Vagina (tissue), 2 donors: Measurements from ENCODE around the gene OR5B3. TPM values are rescaled to one million over a fixed set of nuclear protein-coding genes. Genes with fewer than 3 reads are reported as not detected.

Experiments used
- DNase-seq, 2 donors: peaks; one replicate each; pipeline ENCODE4 v3.0.0-alpha.2; 2017; ENCODE audit errors: extremely low spot score in 2 of 2
- H3K27ac ChIP-seq: fragments of 200-600 bp; sonication (generic); one replicate; pipeline ENCODE4 v1.5.1; 2019
- H3K27me3 ChIP-seq: fragments of 200-600 bp; sonication (generic); one replicate; pipeline ENCODE4 v1.5.1; 2019
- H3K36me3 ChIP-seq, 2 donors: fragments of 200-600 bp; sonication (generic); one replicate each; pipeline ENCODE4 v1.5.1; 2017 to 2019
- H3K4me1 ChIP-seq: fragments of 200-600 bp; sonication (generic); one replicate; pipeline ENCODE4 v1.5.1; 2019
- H3K4me3 ChIP-seq, 2 donors: fragments of 200-600 bp; sonication (generic); 1 replicate in 1 of 2; 2 replicates in 1 of 2; pipeline ENCODE4 v1.5.1; 2016 to 2019
- H3K9me3 ChIP-seq: fragments of 200-600 bp; sonication (generic); one replicate; pipeline ENCODE4 v1.5.1; 2019
- CTCF ChIP-seq, 3 experiments: fragments of 450-650 bp in 2 of 3; fragments of 200-600 bp in 1 of 3; sonication (generic) in 1 of 3; IDR thresholded peaks; one replicate each; pipeline ENCODE4 v1.5.1; 2017 to 2019; ENCODE audit warnings: antibody characterized with exemption in 3 of 3, mild to moderate bottlenecking in 2 of 3, moderate library complexity in 2 of 3
- POLR2A ChIP-seq, 2 donors: fragments of 450-650 bp; IDR thresholded peaks; one replicate each; pipeline ENCODE4 v1.6.1; 2017; ENCODE audit warnings: antibody characterized with exemption in 2 of 2, mild to moderate bottlenecking in 2 of 2, moderate library complexity in 2 of 2
- POLR2AphosphoS5 ChIP-seq, 2 donors: sonication (generic); formaldehyde crosslinking; IDR thresholded peaks; one replicate each; pipeline ENCODE4 v1.9.0; 2017; ENCODE audit warnings: antibody characterized with exemption in 2 of 2, mild to moderate bottlenecking in 2 of 2, low read depth in 1 of 2; ENCODE audit not compliant: insufficient read depth in 1 of 2
- intact Hi-C: fragments of 100-400 bp; cut with DNase I; formaldehyde crosslinking; loops from one replicate; pipeline ENCODE4 v1.15.1; 2023
- total RNA-seq: library from RNA; depleted of rRNA; stranded (reverse); fragments of >200 nt; gene quantifications from one replicate; pipeline ENCODE4 v1.2.3, GENCODE V29; 2016

Gene OR5B3
- total RNA-seq, 1 donor from 2014 or later: not detected

GRCh38 chr11:58358969-58359368 is 47.7 kb downstream of the OR5B3 start, which contains the start of gene OR5B17:
Gene OR5B17, minus strand, starts transcription at chr11:58359069. Its CDS starts 0 bp downstream, at chr11:58359069.
- H3K4me3 ChIP-seq: no peak within 1 kb of the TSS
- no peaks in the 10 kb centered on the region for H3K4me1 ChIP-seq
- H3K9me3 ChIP-seq: no peaks in the 10 kb centered on the region
- TF ChIP-seq POLR2A (IDR thresholded peaks at IDR 0.05) (no peak), POLR2AphosphoS5 (IDR thresholded peaks at IDR 0.05; ENCODE audit: insufficient read depth in 1 of 2, low read depth in 1 of 2) (no peak), CTCF (IDR thresholded peaks at IDR 0.05) (no peak)
- no peaks in the 10 kb centered on the region for H3K27me3 ChIP-seq
- DNase-seq: no peak
- no peak within 1 kb of the TSS for H3K27ac ChIP-seq
- H3K36me3 ChIP-seq: no peaks in the 10 kb centered on the region
- intact Hi-C loops: no loop called here

GRCh38 chr11:58354727-58355126 is 51.9 kb downstream of the OR5B3 start:
- Histone ChIP-seq H3K27ac (no peak overlapping the region), H3K4me1 (no peaks in the 10 kb centered on the region), H3K4me3 (no peak overlapping the region), H3K9me3 (no peaks in the 10 kb centered on the region), H3K27me3 (no peaks in the 10 kb centered on the region), H3K36me3 (no peaks in the 10 kb centered on the region)
- no peak for DNase-seq
- TF ChIP-seq POLR2A (IDR thresholded peaks at IDR 0.05): no peak
- intact Hi-C loops: no loop called here

Other genes with a start within 250 kb of the OR5B3 start
- not detected for gene OR9Q2, start 217.8 kb downstream of the OR5B3 start, total RNA-seq
- not detected for gene OR1S2, start 202.7 kb downstream of the OR5B3 start, total RNA-seq
- not detected for gene OR1S1, start 194.2 kb downstream of the OR5B3 start, total RNA-seq
- not detected for gene OR10Q1, start 178.0 kb downstream of the OR5B3 start, total RNA-seq
- not detected for gene OR10W1, start 138.6 kb downstream of the OR5B3 start, total RNA-seq
- not detected for gene OR5B17, start 47.8 kb downstream of the OR5B3 start, total RNA-seq
- not detected for gene OR5B2, start 21.2 kb upstream of the OR5B3 start, total RNA-seq
- gene OR5B12, start 35.4 kb upstream of the OR5B3 start, total RNA-seq: not detected
- not detected for gene OR5B21, start 101.2 kb upstream of the OR5B3 start, total RNA-seq
- gene LPXN, start 169.0 kb upstream of the OR5B3 start, total RNA-seq: 24.3 TPM
- gene ZFP91, start 172.2 kb upstream of the OR5B3 start, total RNA-seq: 35.4 TPM
- gene CNTF, start 215.8 kb upstream of the OR5B3 start, total RNA-seq: not detected